ENCODE measurements around the gene KAZN.

Gene KAZN

GRCh38 chr1:14631421-14631820, 32.9 kb downstream of the KAZN start:
- no peak overlapping the region for H3K4me3 ChIP-seq (ENCODE audit: low read length)

GRCh38 chr1:14634486-14634885, 36.0 kb downstream of the KAZN start:
- no peak overlapping the region for H3K4me3 ChIP-seq (ENCODE audit: low read length)
- DNase-seq (ENCODE audit: low read depth, low spot score) = no peak

More at GRCh38 chr1:14631421-14631820, 32.9 kb downstream of the KAZN start:
- no peak for DNase-seq (ENCODE audit: low read depth, low spot score)

GRCh38 chr1:14635421-14635820, 36.9 kb downstream of the KAZN start:
- no peak overlapping the region for H3K4me3 ChIP-seq (ENCODE audit: low read length)
- DNase-seq (ENCODE audit: low read depth, low spot score) = no peak

- H3K4me3 ChIP-seq (ENCODE audit: low read length) = no peak overlapping the region
- DNase-seq (ENCODE audit: low read depth, low spot score) = no peak
These were observed 38.6 kb downstream of the KAZN start for GRCh38 chr1:14636897-14637632.

- DNase-seq (ENCODE audit: low read depth, low spot score) = no peak
- H3K4me3 ChIP-seq (ENCODE audit: low read length) = no peak overlapping the region
These were observed 41.0 kb downstream of the KAZN start for GRCh38 chr1:14639291-14640050.

GRCh38 chr1:14642712-14643111, 44.2 kb downstream of the KAZN start:
- H3K4me3 ChIP-seq (ENCODE audit: low read length) = no peak overlapping the region
- DNase-seq (ENCODE audit: low read depth, low spot score) = no peak

GRCh38 chr1:14646973-14647372, 48.5 kb downstream of the KAZN start:
- H3K4me3 ChIP-seq (ENCODE audit: low read length) = no peak overlapping the region
- DNase-seq (ENCODE audit: low read depth, low spot score) = no peak

GRCh38 chr1:14647777-14648176, 49.3 kb downstream of the KAZN start:
- no peak for DNase-seq (ENCODE audit: low read depth, low spot score)
- H3K4me3 ChIP-seq (ENCODE audit: low read length) = no peak overlapping the region

- H3K4me3 ChIP-seq (ENCODE audit: low read length) = no peak overlapping the region
- DNase-seq (ENCODE audit: low read depth, low spot score) = no peak
These were observed 49.9 kb downstream of the KAZN start for GRCh38 chr1:14648391-14648790.

- no peak for DNase-seq (ENCODE audit: low read depth, low spot score)
These were observed 50.7 kb downstream of the KAZN start for GRCh38 chr1:14648896-14649855.

GRCh38 chr1:14649976-14650375, 51.5 kb downstream of the KAZN start:
- no peak overlapping the region for H3K4me3 ChIP-seq (ENCODE audit: low read length)
- DNase-seq (ENCODE audit: low read depth, low spot score) = no peak

More at GRCh38 chr1:14648896-14649855, 50.7 kb downstream of the KAZN start:
- no peak overlapping the region for H3K4me3 ChIP-seq (ENCODE audit: low read length)

GRCh38 chr1:14650951-14651350, 52.5 kb downstream of the KAZN start:
- no peak for DNase-seq (ENCODE audit: low read depth, low spot score)
- no peak overlapping the region for H3K4me3 ChIP-seq (ENCODE audit: low read length)

- no peak overlapping the region for H3K4me3 ChIP-seq (ENCODE audit: low read length)
These were observed 54.4 kb downstream of the KAZN start for GRCh38 chr1:14652840-14653239.

GRCh38 chr1:14653461-14653960, 55.0 kb downstream of the KAZN start:
- no peak for DNase-seq (ENCODE audit: low read depth, low spot score)

More at GRCh38 chr1:14652840-14653239, 54.4 kb downstream of the KAZN start:
- DNase-seq (ENCODE audit: low read depth, low spot score) = no peak

GRCh38 chr1:14654554-14654953, 56.1 kb downstream of the KAZN start:
- H3K4me3 ChIP-seq (ENCODE audit: low read length) = no peak overlapping the region
- no peak for DNase-seq (ENCODE audit: low read depth, low spot score)

More at GRCh38 chr1:14653461-14653960, 55.0 kb downstream of the KAZN start:
- H3K4me3 ChIP-seq (ENCODE audit: low read length) = no peak overlapping the region

- no peak overlapping the region for H3K4me3 ChIP-seq (ENCODE audit: low read length)
- DNase-seq (ENCODE audit: low read depth, low spot score) = no peak
These were observed 56.9 kb downstream of the KAZN start for GRCh38 chr1:14655385-14655784.

- H3K4me3 ChIP-seq (ENCODE audit: low read length) = no peak overlapping the region
These were observed 58.0 kb downstream of the KAZN start for GRCh38 chr1:14656384-14656937.

GRCh38 chr1:14658642-14659041, 60.2 kb downstream of the KAZN start:
- no peak overlapping the region for H3K4me3 ChIP-seq (ENCODE audit: low read length)
- DNase-seq (ENCODE audit: low read depth, low spot score) = no peak

More at GRCh38 chr1:14656384-14656937, 58.0 kb downstream of the KAZN start:
- no peak for DNase-seq (ENCODE audit: low read depth, low spot score)

- no peak overlapping the region for H3K4me3 ChIP-seq (ENCODE audit: low read length)
- DNase-seq (ENCODE audit: low read depth, low spot score) = no peak
These were observed 61.4 kb downstream of the KAZN start for GRCh38 chr1:14659913-14660312.
